GM19395 (cell line): ENCODE measurements around the gene C19orf38.
"Not testable (repeated sequence)": the region's sequence is repeated elsewhere in the genome, so short reads cannot be mapped to it uniquely, and the experiment has no call there.

Source experiments
- ATAC-seq: cut with Tn5 transposase; IDR thresholded peaks from one replicate; pipeline ENCODE4 v1.9.1; 2021; ENCODE audit warnings: mild to moderate bottlenecking, moderate library complexity; ENCODE audit not compliant: unreplicated experiment

The C19orf38 gene

DNA sequence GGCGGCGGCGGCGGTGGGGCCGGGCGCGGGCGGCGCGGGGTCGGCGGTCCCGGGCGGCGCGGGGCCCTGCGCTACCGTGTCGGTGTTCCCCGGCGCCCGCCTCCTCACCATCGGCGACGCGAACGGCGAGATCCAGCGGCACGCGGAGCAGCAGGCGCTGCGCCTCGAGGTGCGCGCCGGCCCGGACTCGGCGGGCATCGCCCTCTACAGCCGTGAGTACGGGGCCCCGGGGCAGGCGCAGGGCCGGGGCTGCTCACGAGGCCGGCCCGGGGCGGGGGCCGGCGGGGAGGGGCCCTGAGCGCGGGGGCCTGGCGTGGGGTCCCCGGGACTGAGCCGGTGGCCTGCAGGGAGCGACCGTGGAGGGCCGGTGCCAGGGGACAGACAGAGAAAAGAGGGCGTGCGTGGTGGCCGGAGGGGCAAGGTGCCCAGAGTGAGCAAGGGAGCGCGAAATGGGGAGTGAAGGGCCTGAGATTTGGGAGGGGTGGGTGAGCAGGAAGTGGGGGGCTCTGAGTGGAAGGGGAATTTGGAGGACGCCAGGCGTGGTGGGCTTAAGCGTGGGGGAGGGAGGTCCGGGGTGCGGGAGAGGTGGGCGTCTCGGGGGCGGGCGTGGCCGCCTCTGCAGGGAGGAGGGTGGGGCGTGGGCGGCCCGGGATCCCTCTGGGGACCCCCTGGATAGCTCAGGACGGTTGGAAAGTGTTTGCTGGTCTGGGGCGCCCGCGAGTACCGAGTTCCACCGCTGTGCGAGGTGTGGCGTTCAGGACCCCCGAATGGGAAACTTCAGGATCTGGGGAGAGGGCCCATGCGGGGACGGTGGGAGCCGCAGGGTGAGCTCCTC, 23.7 kb downstream of the C19orf38 start:
- no peak for ATAC-seq

DNA sequence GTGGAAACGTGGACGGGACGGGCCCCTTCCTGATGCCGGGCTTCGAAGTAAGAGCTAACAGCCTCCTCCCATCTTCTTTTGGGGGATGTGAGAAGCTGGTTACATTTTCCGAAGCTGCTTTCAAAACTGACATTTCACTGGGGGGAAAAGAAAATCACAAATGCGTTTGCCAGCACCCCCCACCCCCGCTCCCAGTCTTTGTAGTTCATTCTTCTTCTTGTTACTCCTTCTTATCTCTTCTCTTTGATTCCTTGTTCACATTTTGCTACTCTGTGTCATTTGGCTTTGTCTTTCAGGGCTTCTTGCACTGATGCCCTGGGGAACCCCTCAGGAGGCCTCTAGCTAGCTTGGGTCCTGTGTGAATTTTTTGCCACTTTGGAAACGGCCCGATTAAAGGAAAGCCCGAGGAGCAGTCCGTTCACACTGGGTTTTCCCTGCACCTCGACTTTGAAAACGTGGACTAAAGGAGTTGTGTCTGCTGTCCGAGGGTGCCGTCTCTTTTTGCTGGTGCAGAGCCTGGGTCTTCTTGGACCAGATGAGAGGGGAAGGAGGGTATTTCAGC, 24.4 kb downstream of the C19orf38 start:
- no peak for ATAC-seq

DNA sequence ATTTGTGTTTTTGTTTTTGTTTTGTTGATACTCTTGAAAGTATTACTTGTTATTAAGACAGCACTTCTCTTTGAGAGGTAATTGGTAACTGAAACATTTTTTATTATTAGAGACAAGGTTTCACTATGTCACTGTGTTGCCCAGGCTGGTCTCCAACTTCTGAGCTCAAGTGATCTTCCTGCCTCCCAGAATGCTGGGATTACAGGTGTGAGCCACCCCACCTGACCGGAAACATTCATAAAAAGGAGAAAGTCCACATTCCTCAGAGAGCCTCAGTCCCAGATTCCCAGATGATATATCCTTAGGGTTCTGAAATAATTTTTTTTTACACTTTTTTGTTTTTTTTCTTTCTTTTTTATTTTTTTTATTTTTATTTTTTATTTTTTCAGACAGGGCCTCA, 25.8 kb downstream of the C19orf38 start:
- no peak for ATAC-seq

DNA sequence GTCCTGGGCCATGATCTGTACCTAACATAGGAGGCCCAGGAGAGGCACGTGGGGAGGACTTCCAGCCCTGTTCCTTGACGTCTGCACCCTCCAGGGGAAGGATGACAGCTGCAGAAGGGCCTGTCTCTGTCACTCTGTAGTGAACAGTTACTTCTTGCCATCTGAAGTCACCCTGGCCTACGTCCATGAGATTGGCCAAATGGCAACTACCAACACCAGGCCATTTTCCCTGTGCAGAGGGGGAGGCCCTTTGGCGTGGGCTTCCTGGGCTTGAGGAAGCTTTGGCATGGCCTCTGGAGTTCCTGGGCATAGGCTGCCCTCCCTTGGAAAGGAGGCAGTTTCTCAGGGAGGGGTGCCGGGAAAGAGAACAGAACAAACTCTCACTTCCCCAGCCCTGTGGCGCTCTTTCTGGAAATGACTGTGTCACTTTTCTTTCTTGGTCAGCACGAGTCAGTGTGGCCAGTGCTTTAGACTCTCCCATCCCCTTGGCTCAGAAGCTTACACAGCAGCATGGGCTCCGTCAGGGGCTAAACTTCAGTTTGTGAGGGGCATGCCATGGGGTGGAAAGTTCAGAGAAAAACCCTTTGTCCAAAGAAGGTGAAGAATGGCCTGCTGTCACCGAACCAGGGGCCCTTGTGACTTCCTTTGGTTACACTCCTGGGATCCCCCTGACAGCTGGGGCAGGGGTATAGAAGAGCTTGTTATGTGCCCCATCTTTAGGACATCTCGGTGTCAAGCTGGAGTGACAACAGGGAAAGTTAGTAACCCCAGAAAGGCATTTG, 28.4 kb downstream of the C19orf38 start:
- ATAC-seq: peak; percentile 63

DNA sequence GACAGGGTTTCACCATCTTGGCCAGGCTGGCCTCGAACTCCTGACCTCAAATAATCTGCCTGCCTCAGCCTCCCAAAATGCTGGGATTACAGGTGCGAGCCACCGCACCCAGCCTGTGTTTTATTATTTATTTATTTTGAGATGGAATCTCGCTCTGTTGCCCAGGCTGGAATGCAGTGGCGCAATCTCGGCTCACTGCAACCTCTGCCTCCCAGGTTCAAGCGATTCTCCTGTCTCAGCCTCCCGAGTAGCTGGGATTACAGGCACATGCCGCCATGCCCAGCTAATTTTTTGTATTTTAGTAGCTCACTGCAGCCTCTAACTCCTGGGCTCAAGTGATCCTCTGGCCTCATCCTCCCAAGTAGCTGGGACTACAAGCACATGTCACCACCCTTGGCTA, 29.4 kb downstream of the C19orf38 start:
- ATAC-seq: not testable (repeated sequence)

DNA sequence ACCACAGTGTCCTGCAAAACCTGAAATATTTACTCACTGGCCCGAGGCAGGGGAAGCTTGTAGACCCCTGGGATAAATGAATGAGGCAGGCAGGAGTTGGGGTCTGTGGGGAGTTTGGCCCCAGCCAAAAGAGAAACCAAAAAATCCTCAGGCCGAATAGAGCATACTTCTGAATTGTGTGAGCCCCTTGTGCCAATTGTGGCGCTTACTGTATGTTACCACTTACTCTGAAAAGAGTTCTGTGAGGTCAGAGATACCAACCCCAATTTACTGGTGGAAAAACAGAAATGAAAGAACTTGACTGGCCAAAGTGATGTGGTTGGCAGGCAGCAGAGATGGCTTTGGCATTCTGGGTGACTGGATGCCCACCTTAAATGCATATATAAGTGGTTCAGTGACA, 30.0 kb downstream of the C19orf38 start:
- ATAC-seq: no peak

DNA sequence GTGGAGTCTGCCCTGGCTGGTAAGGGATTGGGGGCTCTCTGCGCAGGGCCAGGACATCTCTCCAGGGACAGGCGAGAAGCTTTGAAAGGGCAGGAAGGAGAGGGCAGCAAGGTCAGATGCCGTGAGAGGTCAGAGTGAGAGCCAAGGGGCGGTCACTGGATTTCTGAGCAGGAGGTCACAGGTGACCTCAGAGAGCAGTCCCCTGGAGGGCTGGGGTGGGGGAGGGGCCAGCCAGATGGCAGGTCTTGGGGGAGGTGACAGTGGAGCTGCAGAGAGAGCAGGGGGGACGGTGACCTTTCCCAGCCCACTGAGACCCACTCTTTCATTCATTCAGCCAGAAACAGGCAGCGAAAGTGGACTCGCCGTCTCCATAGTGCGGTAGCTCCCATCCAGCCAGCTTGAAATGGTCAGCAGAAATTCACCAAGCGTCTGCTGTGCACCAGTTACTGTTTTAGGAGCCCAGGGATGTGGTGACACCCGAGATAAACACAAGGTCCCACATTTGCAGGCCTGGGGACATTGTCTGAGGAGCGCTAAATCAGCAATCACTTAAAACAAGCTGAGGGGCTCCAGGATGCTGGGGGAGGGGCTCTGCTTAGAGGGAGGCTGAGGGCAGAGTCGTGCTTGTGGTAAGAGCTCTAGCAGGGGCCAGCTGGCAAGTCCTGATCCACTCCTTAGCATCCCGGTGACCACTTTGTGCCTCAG, 33.3 kb downstream of the C19orf38 start:
- ATAC-seq: no peak

DNA sequence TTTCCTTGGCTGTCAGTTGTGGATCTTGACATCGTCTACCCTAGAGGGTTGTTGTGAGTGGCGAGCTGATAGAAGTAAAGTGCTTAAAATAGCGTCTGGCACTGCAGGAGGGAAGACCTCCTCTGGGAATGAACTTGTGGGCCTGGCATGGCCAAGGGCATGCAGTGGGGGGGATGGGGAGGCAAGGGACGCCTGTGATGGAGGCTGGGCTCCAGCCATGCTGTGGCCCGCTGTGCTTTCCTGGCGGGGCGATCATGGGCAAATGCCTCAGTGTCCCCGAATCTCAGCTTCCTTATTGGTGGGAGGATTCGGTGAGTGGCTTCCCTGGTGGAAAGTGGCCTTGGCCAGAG, 33.9 kb downstream of the C19orf38 start:
- no peak for ATAC-seq

DNA sequence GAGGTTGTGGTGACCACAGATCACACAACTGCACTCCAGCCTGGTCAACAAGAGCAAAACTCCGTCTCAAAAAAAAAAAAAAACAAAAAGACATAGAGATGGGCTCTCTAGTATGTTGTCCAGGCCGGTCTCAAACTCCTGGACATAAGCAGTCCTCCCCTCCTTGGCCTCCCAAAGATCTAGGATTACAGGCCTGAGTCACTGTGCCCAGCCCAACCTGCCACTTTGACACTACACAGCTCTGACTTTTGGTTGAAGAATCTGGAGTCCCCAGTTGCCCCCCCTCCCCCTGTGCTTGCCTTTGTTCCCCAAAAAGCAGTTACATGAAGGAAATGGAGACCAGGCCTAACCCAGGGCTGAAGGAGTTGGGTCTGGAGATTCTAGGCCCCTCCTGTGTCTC, 36.1 kb downstream of the C19orf38 start:
- ATAC-seq: no peak

DNA sequence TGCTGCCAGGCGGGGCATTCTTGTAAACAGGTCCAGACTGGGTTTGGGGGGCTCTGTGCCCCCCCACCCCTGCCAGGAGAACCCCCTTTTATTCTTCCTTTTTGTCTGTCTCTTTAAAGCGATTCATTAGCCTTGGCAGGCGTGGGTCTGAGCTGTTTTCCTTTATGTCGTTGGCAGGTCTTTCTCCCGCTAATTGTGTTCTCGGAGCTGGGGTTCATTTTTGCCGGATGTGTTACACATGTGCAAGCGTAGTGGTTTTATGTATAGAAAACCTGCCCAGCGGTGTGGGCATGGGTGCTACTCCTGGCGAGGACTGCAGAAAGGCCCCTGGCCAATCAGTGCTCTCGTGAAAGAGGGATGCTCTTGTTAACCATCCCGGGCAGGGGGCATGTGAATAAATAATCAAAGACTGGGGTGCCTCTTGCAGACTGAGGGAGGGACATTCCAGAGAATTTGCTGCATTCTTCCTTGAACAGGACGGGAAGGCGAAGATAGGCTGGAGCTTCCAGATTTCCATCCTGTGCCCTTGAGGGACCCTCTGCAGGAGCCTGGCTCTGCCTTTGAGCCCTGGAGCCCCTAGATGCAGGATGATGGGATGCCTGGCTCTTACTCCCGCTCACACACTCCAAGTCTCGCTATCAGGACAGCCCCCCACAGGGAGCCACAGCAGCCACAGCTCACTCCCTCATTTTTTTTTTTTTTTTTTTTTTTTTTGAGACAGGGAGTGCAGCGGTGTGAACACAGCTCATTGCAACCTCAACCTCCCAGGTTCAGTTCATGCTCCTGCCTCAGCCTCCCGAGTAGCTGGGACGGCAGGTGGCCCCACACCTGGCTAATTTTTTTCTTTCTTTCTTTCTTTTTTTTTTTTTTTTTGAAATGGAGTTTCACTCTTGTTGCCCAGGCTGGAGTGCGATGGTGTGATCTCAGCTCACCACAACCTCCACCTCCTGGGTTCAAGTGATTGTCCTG, 37.3 kb downstream of the C19orf38 start:
- no peak for ATAC-seq

DNA sequence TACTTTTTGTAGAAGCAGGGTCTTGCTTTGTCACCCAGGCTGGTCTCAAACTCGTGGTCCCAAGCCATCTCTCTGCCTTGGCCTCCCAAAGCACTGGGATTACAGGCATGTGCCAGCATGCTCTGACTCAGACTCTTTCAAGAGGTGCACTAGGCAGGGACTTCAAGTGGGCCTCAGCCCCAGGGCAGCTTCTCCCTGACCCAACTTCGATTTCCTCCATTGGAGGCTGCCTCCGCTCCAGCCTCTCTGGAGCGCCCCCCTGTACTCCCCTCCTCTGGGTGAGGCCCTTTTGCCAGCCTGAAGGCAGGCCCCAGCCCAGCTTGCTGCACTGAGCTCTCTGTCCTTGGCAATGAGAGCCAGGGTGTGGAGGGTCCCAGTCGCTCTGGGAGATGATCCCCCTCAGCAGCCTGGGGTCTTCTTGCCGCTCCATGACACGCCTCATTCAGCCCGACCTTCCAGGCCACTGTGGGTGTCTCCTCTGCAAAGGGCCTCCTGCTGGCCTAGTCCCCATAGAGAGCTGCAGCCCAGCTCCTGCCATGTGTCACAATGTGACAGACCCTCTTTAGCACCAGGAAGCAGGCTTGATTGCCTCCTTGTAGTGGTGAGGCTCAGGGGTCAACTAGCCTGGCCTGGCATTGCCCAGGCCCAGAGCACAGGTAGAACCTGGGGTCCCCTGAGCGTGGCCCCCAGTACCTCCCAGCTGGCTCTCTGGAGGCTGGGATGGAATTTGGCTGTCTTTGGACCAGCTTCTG, 39.6 kb downstream of the C19orf38 start:
- ATAC-seq: no peak

DNA sequence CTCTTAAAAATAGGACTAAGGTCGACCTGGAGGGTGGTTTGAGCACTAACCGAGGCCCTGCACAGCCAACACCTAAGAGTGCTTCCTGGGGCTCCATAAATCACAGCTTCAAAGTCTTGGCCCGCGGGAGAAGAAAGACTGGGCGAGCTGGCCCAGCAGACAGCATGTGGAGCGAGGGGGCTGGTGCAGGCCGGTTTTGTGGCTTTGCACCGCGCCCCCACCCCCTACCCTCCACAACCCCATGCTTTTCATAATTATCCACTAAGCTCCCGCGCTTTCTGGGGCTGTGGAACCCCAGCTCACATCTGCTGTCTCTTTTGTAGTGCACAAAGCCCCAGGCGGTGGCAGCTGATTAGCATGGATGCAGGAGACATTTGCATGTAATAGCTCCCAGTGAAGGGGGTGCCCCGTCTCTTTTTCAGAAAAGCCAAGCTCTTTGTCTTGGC, 40.2 kb downstream of the C19orf38 start:
- ATAC-seq: no peak

DNA sequence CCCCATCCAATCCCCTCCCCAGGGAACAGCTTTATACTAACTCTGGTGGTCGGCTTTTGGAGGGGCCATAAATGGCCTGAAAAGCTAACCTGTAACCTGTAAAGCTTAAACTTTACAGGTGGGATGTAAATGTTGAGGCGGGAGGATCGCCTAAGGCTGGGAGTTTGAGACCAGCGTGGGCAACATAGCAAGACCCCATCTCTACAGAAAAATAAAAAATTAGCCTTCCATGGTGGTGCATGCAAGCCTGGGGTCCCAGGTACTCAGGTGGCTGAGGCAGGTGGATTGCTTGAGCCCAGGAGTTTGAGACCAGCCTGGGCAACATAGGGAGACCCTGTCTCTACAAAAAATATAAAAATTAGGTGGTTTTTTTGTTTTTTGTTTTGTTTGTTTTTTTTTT, 41.7 kb downstream of the C19orf38 start:
- ATAC-seq: no peak

DNA sequence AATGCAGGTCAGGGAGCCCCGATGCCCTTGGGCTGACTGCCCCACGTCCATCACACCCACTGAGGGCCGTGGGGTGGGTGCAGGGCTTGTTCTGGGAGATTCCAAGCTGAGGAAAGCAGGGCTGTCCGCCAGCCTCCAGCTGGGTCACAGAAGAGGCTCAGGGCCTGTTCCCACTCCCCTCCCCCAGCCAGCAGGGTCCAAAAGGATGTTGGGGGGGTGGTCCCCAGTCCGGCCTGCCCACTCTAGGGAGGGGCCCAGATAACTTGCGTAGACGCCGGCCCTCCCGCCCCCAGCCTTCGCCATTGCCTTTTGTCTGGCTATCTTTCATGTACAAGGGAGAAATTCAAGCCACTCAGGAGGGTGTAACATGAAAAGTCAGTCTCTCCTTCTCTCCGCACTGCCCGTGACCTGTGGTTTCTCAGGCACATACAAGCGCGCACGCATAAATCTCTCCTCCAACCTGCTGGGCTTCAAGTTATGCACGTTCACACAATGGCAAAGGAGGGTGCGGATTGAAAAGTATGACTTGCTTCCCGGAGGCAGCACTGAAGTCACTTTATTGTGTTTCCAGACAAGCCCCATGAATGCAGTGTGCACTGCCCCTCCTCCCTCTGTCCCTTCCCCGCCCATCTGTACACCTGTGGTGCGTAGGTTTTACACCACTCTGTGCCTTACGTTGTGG, 43.3 kb downstream of the C19orf38 start:
- ATAC-seq: no peak

DNA sequence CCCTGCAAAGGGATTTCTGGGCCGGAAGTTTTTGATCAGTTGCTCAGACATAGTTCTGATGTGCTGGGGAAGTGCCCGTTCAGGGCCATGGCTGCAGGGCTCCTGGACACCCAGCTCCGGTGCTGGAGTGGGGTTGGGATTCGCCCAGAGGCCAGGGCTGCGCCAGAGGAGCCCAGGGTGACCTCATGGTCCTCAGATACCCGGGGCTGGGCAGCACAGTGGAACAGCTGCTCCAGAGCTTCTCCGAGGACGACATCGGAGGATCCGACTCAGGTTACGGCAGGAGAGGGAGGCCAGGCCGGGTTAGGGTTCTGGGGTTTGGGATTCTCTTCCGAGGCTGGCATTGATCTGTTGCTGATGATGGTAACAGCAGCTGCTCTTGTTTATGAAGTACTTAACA, 44.0 kb downstream of the C19orf38 start:
- no peak for ATAC-seq

DNA sequence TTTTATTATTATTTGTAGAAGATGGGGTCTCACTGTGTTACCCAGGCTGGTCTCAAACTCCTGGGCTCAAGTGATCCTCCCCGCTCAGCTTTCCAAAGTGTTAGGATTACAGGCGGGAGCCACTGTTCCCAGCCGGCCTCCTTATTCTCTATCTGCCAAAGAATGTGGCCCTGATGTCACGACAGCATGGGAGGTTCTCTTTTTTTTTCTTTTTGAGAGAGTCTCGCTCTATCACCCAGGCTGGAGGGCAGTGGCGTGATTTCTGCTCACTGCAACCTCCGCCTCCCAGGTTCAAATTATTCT, 46.6 kb downstream of the C19orf38 start:
- no peak for ATAC-seq

DNA sequence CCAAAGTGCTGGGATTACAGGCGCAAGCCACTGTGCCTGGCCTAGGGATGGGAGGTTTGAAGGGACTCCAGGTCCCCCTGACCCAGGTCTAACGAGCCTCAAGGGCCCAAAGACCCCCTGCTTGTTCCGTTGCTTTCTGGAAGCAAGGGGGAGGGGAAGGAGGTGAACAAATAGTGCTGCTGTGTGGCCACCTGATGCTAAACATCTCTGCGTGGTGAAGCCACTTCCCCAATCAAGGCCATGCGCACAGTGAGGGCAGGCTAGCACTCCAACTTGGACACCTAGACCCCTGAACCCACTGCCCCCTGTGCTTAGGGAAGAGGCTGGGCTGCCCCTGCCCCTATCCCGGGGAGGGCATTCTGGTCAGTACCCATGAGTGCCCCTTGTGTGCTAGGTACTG, 47.1 kb downstream of the C19orf38 start:
- no peak for ATAC-seq

DNA sequence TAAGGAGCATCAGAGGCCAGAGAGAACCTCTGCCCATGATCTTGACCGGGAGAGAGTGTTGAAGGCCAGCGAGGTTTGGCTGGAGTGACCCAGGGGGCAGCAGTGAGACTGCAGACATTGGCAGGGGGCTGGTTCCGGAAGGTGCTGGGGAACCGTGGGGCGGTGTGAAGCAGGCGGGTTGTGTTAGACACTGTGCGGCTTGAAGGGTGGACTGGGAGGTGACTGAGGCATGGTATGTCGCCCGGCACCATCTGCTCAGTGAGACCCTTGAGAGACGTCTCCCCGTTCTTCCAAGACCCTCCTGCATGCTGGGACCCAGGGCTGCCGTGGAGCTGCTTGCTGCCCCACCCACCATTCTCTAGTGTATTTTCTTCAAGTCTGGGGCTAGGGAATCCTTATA, 47.7 kb downstream of the C19orf38 start:
- no peak for ATAC-seq

DNA sequence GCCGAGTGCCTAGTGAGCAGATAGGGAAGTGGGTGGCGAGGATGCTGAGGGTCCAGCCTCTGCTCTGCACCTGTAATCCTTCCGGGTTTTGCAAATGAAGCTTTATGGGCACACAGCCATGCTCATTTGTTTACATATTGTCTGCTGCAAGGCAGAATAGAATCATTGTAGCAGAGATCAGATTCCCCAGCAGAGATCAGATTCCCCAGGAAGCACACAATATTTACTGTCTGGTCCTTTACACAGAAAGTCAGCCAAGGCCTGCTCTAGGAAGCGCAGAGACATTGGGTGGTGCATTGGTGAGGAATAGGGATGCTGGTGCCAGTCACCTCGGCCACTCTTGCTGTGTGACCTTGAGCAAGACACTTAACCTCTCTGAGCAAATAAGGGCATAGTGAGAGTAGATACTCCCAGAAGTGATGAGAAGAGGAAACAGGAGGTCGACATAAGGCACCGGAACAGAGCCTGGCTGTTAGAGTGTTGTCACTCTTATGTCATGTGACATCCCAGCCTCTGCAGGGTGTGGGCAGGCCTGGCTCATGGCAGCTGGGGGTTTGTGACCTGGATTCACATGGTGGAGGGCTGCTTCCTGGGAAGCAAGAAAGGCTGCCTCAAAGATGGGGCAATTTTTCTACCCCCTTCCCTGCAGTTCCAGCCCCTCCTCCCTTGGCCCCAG, 48.8 kb downstream of the C19orf38 start:
- ATAC-seq: no peak
